Endothelial cell (in vitro differentiated cells): ENCODE measurements around the gene RPTOR. TPM values are rescaled to one million over a fixed set of nuclear protein-coding genes. Genes with fewer than 3 reads are reported as not detected.
A peak's percentile ranks its signal among the peaks of the same experiment; 100 is the strongest.

Source experiments
- DNase-seq: peaks from one replicate; pipeline ENCODE4 v3.0.0; 2021; ENCODE audit warnings: low spot score
- H3K27ac Mint-ChIP-seq: one replicate; pipeline ENCODE4 v1.8.0; 2021; ENCODE audit warnings: mixed read lengths, inconsistent platforms; ENCODE audit not compliant: unreplicated experiment
- H3K27me3 Mint-ChIP-seq: one replicate; pipeline ENCODE4 v1.8.0; 2021; ENCODE audit warnings: mild to moderate bottlenecking, moderate library complexity, mixed read lengths, inconsistent platforms; ENCODE audit not compliant: unreplicated experiment
- H3K36me3 Mint-ChIP-seq: one replicate; pipeline ENCODE4 v1.8.0; 2021; ENCODE audit warnings: mild to moderate bottlenecking, low read depth, mixed read lengths, inconsistent platforms; ENCODE audit not compliant: unreplicated experiment
- H3K4me1 Mint-ChIP-seq: one replicate; pipeline ENCODE4 v1.8.0; 2021; ENCODE audit warnings: mild to moderate bottlenecking, mixed read lengths, inconsistent platforms; ENCODE audit not compliant: unreplicated experiment
- H3K4me3 Mint-ChIP-seq: one replicate; pipeline ENCODE4 v1.8.0; 2021; ENCODE audit warnings: mild to moderate bottlenecking, mixed read lengths, inconsistent platforms; ENCODE audit not compliant: unreplicated experiment
- H3K9me3 Mint-ChIP-seq: one replicate; pipeline ENCODE4 v1.8.0; 2021; ENCODE audit warnings: mixed read lengths, inconsistent platforms; ENCODE audit not compliant: unreplicated experiment
- total RNA-seq: library from RNA; stranded (reverse); fragmentation: NEBNext Ultra II Directional; extraction: Animal tissue kit (Norgen Biotek cat#: 25700); gene quantifications from one replicate; pipeline ENCODE4 v1.2.1, GENCODE V29; 2021; ENCODE audit not compliant: unreplicated experiment
- TF ChIP-seq, protein P1 (sequence below): fragments of 200-600 bp; sonication (generic); IDR thresholded peaks from one replicate; pipeline ENCODE4 v1.5.0; 2021; ENCODE audit warnings: antibody characterized with exemption; ENCODE audit not compliant: unreplicated experiment

The RPTOR gene
- total RNA-seq, 1 donor from 2014 or later = 36.7 TPM

DNA sequence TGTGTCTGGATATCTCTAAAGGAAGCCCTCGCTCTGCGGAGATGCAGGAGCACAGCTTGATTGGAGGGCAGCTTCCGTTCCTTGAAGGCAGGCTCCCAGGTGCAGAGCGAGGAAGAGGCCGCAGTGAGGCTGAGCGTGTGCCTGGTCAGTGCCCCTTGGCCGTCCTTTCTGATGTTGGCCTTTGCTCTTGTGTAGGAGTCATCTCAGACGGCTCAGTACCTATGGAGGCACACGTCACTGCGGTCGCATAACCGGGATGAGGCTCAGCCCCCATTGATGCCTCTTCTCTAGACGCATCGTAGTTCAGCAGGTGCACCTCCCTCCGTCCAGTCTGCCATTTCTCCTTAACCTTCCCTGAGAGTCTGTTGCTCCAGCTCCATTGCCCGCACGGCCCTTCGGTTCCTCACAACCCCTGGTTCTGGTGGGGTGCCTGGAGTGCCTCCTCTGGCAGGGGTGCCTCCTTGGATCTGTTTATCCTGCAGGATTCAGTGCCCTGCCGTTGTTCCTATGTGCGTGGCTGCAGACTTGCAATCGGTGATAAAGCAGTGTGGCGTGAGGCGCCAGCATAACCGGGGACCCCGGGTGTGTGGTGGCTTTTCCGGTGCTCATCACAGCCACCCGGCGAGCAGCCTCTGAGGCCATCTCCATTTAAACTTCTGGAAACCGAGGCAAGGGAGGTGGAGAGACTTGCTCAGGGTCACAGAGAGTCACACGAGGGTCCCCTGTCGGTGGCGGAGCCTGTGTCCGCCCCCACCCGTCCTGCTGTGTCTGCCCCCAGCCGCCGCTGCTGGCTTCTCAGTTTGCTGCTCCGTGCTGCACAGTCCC lies 258.2 kb downstream of the RPTOR start:
- Mint-ChIP-seq H3K4me1 (peaks cover 18% of the 10 kb centered on the region), H3K9me3 (no peaks in the 10 kb centered on the region), H3K27me3 (peaks cover 4% of the 10 kb centered on the region), H3K4me3 (no peak overlapping the region), H3K27ac (no peak overlapping the region), H3K36me3 (peaks cover 14% of the 10 kb centered on the region)
- TF ChIP-seq, protein P1, sequence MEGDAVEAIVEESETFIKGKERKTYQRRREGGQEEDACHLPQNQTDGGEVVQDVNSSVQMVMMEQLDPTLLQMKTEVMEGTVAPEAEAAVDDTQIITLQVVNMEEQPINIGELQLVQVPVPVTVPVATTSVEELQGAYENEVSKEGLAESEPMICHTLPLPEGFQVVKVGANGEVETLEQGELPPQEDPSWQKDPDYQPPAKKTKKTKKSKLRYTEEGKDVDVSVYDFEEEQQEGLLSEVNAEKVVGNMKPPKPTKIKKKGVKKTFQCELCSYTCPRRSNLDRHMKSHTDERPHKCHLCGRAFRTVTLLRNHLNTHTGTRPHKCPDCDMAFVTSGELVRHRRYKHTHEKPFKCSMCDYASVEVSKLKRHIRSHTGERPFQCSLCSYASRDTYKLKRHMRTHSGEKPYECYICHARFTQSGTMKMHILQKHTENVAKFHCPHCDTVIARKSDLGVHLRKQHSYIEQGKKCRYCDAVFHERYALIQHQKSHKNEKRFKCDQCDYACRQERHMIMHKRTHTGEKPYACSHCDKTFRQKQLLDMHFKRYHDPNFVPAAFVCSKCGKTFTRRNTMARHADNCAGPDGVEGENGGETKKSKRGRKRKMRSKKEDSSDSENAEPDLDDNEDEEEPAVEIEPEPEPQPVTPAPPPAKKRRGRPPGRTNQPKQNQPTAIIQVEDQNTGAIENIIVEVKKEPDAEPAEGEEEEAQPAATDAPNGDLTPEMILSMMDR = no peak
- DNase-seq = no peak

- TF ChIP-seq, protein P1 = no peak
Measured at GRCh38 chr17:80803451-80804428, 259.1 kb downstream of the RPTOR start.

GRCh38 chr17:80804466-80804865 lies 259.8 kb downstream of the RPTOR start:
- peaks cover 18% of the 10 kb centered on the region for H3K4me1 Mint-ChIP-seq
- peaks cover 14% of the 10 kb centered on the region for H3K36me3 Mint-ChIP-seq
- TF ChIP-seq, protein P1 = no peak
- H3K27me3 Mint-ChIP-seq = peaks cover 2% of the 10 kb centered on the region
- no peak overlapping the region for H3K4me3 Mint-ChIP-seq
- no peaks in the 10 kb centered on the region for H3K9me3 Mint-ChIP-seq
- DNase-seq = no peak
- peak overlapping the region; percentile 48 for H3K27ac Mint-ChIP-seq

More at GRCh38 chr17:80803451-80804428, 259.1 kb downstream of the RPTOR start:
- H3K4me3 Mint-ChIP-seq = no peak overlapping the region
- no peaks in the 10 kb centered on the region for H3K9me3 Mint-ChIP-seq
- H3K4me1 Mint-ChIP-seq = peaks cover 18% of the 10 kb centered on the region
- peaks cover 14% of the 10 kb centered on the region for H3K36me3 Mint-ChIP-seq
- no peak for DNase-seq
- peak overlapping the region; percentile 48 for H3K27ac Mint-ChIP-seq
- H3K27me3 Mint-ChIP-seq = peaks cover 3% of the 10 kb centered on the region

GRCh38 chr17:80805032-80805751 lies 260.6 kb downstream of the RPTOR start:
- no peak overlapping the region for H3K4me3 Mint-ChIP-seq

More at GRCh38 chr17:80805032-80805751, 260.6 kb downstream of the RPTOR start:
- Mint-ChIP-seq H3K36me3 (peaks cover 14% of the 10 kb centered on the region), H3K27ac (no peak overlapping the region), H3K27me3 (peaks cover 2% of the 10 kb centered on the region), H3K4me1 (peaks cover 18% of the 10 kb centered on the region), H3K9me3 (no peaks in the 10 kb centered on the region)
- DNase-seq = no peak
- TF ChIP-seq, protein P1 = no peak
